SK-N-MC (cell line): ENCODE measurements around the gene SMARCD3.

ENCODE experiments used
- EZH2 ChIP-seq: fragments of 200-600 bp; sonication (generic); IDR thresholded peaks from one replicate; pipeline ENCODE4 v1.6.1; 2017; ENCODE audit warnings: antibody characterized with exemption
- POLR2AphosphoS5 ChIP-seq: IDR thresholded peaks from 2 replicates; pipeline ENCODE4 v1.6.1; 2012; ENCODE audit warnings: mild to moderate bottlenecking, low read depth, low read length, borderline replicate concordance

DNA sequence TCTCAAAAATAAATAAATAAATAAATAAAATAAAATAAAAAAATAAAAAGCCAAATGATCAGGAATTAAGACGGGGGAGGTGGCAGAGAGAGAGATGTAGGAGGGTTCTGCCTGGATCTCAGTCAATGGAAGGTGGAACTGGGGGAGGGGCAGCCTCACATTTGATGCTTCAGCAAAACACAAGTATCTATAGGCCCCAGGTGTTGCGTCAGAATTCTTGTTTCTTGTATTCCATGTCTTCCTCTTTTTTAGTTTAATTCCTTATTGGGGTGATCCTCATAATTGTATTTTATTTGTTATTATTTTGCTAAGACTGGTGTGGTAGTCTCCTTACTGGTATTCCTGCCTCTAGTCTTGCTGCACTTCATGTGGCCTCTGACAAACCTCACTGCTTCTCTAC, 41.4 kb upstream of the SMARCD3 start:
- TF ChIP-seq EZH2 (no peak), POLR2AphosphoS5 (no peak)
